Peyer's patch (tissue), 4 donors: Measurements from ENCODE around the gene PATZ1. TPM values are rescaled to one million over a fixed set of nuclear protein-coding genes. Genes with fewer than 3 reads are reported as not detected.

Experiments used
- DNase-seq, 3 donors: peaks; one replicate each; pipeline ENCODE4 v3.0.0-alpha.2; 2017 to 2019
- H3K27ac ChIP-seq, 4 donors: fragments of 200-600 bp; sonication (generic); one replicate each; pipeline ENCODE4 v1.5.1; 2016 to 2019
- H3K27me3 ChIP-seq, 2 donors: fragments of 200-600 bp; sonication (generic); one replicate each; pipeline ENCODE4 v1.5.1; 2019
- H3K36me3 ChIP-seq, 3 donors: fragments of 200-600 bp; sonication (generic); one replicate each; pipeline ENCODE4 v1.5.1; 2016 to 2019
- H3K4me1 ChIP-seq, 4 donors: fragments of 200-600 bp; sonication (generic); one replicate each; pipeline ENCODE4 v1.5.1; 2016 to 2019
- H3K4me3 ChIP-seq, 4 donors: fragments of 200-600 bp; sonication (generic); 1 replicate in 3 of 4; 2 replicates in 1 of 4; pipeline ENCODE4 v1.5.1; 2016 to 2019; ENCODE audit warnings: mild to moderate bottlenecking in 1 of 4
- H3K9me3 ChIP-seq, 4 donors: fragments of 200-600 bp; sonication (generic); one replicate each; pipeline ENCODE4 v1.5.1; 2016 to 2019; ENCODE audit warnings: mild to moderate bottlenecking in 1 of 4
- POLR2A ChIP-seq, 2 donors: fragments of 450-650 bp; IDR thresholded peaks; one replicate each; pipeline ENCODE4 v1.5.1; 2017; ENCODE audit warnings: antibody characterized with exemption in 2 of 2, mild to moderate bottlenecking in 2 of 2, moderate library complexity in 2 of 2
- total RNA-seq, 4 donors: library from RNA; depleted of rRNA; stranded (reverse); fragments of >200 nt; gene quantifications; one replicate each; pipeline ENCODE4 v1.1.0, GENCODE V29; 2016
- TF ChIP-seq, protein P1 (sequence below), 6 experiments: fragments of 450-650 bp in 4 of 6; fragments of 200-600 bp in 2 of 6; sonication (generic) in 1 of 6; IDR thresholded peaks; one replicate each; pipeline ENCODE4 v1.5.1; 2017 to 2019; ENCODE audit warnings: antibody characterized with exemption in 6 of 6, mild to moderate bottlenecking in 3 of 6, moderate library complexity in 1 of 6

The PATZ1 gene
- total RNA-seq, 4 donors from 2014 or later = 12.4 to 28.3 (median 21.2) TPM

DNA sequence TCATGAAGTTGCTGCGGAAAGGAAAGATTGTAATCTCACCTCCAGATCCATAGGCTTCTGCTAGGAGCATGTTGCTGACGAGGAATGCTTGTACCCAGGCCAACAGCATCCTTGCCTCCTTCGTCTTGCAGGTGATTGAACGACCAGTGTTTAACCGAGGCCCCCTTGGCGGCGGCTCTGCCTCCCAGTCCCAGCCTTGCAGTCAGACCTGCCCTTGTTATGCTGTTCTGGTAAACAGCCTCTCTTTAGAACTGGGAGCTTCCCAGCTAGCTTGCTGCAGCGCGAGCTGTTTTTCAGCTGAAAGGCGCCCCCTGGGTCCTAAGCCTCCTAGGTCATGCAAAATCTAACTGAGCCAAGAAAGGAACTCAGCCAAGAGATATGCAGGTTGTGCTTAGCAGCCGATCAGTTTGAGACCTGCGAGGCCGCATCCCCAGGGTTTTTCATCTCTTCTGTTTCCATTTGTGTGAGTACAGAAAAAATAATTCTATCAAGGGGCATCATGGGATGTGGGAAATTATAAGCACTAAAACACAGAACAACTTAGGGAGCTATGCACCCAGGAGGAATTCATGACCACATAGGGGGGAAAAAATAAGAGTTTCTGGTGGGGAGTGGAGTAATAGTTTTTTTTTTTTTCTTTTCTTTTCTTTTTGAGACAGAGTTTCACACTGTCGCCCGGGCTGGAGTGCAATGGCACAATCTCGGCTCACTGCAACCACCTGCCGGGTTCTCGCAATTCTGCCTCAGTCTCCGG lies 53.7 kb downstream of the PATZ1 start, which contains the start of gene PIK3IP1:
TSS of gene PIK3IP1 (minus strand) at position 253 of the 754 bp plus-strand sequence. CDS start at position 109, 144 bp downstream.
- DNase-seq = peak; percentile 88 to 98 (median 95)
- peak; percentile 93 to 96 for TF ChIP-seq POLR2A (IDR thresholded peaks at IDR 0.05)
- TF ChIP-seq, protein P1, sequence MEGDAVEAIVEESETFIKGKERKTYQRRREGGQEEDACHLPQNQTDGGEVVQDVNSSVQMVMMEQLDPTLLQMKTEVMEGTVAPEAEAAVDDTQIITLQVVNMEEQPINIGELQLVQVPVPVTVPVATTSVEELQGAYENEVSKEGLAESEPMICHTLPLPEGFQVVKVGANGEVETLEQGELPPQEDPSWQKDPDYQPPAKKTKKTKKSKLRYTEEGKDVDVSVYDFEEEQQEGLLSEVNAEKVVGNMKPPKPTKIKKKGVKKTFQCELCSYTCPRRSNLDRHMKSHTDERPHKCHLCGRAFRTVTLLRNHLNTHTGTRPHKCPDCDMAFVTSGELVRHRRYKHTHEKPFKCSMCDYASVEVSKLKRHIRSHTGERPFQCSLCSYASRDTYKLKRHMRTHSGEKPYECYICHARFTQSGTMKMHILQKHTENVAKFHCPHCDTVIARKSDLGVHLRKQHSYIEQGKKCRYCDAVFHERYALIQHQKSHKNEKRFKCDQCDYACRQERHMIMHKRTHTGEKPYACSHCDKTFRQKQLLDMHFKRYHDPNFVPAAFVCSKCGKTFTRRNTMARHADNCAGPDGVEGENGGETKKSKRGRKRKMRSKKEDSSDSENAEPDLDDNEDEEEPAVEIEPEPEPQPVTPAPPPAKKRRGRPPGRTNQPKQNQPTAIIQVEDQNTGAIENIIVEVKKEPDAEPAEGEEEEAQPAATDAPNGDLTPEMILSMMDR (IDR thresholded peaks at IDR 0.05) = peak; percentile 17 to 71 (median 60)
- Histone ChIP-seq H3K4me1 (peaks cover 0 to 54% (median 21%) of the 10 kb centered on the region in 4 donors), H3K36me3 (peaks cover 0 to 19% (median 0%) of the 10 kb centered on the region in 3 donors), H3K4me3 (peak within 1 kb of the TSS; percentile 69 to 88 (median 74)), H3K9me3 (no peaks in the 10 kb centered on the region), H3K27me3 (no peaks in the 10 kb centered on the region), H3K27ac (peak within 1 kb of the TSS; percentile 93 to 100 (median 98))

DNA sequence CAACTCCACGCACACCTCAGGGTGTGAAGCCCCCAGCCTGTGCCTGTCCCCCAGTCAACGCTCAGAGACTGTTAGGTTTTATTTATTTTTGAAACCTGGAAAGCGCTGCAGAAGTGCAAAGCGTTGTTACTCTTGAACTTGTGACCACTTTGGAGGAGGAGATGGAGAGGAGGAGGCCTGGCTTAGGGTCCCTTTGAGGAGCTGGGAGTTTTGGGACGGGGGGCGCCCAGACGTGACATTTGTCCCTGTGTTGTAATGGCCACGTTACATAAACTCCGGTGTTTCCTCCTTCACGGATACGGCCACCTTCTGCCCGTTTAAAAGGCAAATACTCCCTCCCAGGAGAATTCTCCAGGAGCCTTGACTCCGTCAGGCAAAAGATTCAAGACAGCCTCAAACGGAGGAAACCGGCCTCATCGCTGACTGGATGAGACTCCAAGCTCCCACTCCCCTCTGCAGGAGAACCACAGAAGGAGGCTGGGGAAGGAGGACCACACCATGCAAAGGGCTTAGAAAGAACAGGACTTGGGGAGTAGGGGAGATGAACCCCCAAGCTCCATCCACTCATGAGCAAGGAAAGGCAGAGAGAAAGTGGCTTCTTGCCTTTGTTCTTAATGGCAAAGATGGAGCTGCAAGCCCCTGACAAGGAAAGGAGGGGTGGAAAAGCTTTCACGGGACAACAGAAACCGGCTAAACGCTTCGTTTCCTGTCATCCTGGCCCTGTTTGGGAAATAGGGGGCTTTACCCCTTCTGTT lies 54.5 kb downstream of the PATZ1 start:
- Histone ChIP-seq H3K4me1 (peaks cover 1 to 48% (median 22%) of the 10 kb centered on the region in 4 donors), H3K27me3 (no peaks in the 10 kb centered on the region), H3K9me3 (no peaks in the 10 kb centered on the region), H3K27ac (peak overlapping the region; percentile 93 to 100 (median 98)), H3K36me3 (peaks cover 0 to 23% (median 0%) of the 10 kb centered on the region in 3 donors), H3K4me3 (peak overlapping the region; percentile 69 to 88 (median 74))
- TF ChIP-seq, protein P1 (IDR thresholded peaks at IDR 0.05) = no peak
- no peak for TF ChIP-seq POLR2A (IDR thresholded peaks at IDR 0.05)
- DNase-seq = peak in 1 of 3 donors; percentile 67

DNA sequence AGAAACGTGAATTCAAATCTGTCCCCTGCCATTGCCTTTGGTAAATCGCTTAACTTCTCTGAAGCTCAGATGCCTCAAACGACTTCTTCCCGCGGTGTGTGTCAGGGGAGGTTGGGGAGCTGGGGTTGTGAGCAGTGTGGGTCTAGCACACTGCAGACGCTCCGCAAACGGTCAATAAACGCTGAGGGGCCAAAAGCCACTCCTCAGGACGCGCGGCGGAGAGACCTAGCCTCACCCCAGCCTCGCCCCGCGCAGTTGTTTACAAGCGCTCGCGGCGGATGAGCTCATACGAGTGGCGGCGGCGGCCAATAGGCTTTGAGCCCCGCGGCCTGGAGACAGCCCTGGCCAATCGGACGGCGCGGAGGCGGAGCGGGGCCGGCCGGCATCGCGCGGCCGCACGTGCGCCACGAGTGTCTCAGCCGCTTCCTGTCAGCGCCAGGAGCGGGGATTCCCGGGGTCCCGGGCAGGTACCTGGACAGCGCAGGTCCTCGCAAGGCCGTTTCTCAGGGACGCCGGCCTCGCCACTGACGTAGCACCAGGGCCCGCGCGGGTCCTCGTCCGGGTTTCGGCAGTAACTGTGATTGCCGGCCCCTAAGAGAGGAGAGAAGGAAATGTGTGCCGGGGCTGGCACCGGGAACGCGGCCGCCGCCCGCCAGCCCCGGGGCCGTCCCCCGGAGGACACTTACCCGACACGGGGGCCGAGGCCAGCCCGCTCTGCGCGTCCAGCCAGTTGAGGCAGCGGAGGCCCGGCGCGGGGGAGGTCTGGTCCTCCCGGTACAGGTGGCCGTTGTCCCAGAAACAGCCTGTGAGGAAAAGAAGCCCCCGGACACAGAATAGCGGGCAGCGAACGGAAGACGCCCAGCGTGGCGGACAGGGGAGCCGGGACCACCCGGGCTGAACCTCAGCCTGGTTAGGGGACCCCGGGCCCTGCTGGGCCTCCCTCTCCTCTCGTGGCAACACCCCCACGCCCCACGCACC lies 55.4 kb downstream of the PATZ1 start:
- peak; percentile 93 to 98 for TF ChIP-seq POLR2A (IDR thresholded peaks at IDR 0.05)
- TF ChIP-seq, protein P1 (IDR thresholded peaks at IDR 0.05) = no peak
- peaks cover 1 to 39% (median 20%) of the 10 kb centered on the region in 4 donors for H3K4me1 ChIP-seq

DNA sequence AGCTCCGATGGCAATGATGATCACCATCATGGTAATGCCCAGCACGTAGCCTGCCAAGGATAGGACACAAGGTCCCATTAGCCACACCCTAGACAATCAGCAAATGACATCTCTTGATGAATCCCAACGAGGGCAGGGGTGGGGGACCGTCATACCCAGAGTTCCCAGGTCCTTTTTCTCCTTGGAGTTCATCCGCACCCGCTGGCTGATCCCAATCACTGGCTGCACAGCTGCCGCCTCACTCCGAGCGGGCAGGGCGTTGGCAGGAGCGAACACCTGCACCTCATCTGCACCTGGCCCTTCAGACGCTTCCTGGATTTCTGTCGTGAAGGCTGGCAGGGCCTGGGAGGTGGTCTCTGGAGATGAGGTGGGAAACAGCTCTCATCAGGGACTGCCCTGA lies 56.8 kb downstream of the PATZ1 start:
- peak overlapping the region; percentile 93 to 100 (median 98) for H3K27ac ChIP-seq
- H3K4me3 ChIP-seq = peak overlapping the region; percentile 69 to 88 (median 74)
- TF ChIP-seq, protein P1 (IDR thresholded peaks at IDR 0.05) = no peak
- TF ChIP-seq POLR2A (IDR thresholded peaks at IDR 0.05) = peak; percentile 38 to 46
- peaks cover 0 to 44% (median 0%) of the 10 kb centered on the region in 3 donors for H3K36me3 ChIP-seq
- no peaks in the 10 kb centered on the region for H3K9me3 ChIP-seq
- H3K4me1 ChIP-seq = peaks cover 0 to 47% (median 27%) of the 10 kb centered on the region in 4 donors
- no peaks in the 10 kb centered on the region for H3K27me3 ChIP-seq
- DNase-seq = peak in 2 of 3 donors; percentile 78 to 81

More for the DNA sequence above, 55.4 kb downstream of the PATZ1 start:
- Histone ChIP-seq H3K4me3 (peak overlapping the region; percentile 69 to 88 (median 74)), H3K27me3 (no peaks in the 10 kb centered on the region), H3K9me3 (no peaks in the 10 kb centered on the region), H3K27ac (peak overlapping the region; percentile 93 to 100 (median 98)), H3K36me3 (peaks cover 0 to 32% (median 0%) of the 10 kb centered on the region in 3 donors)
- DNase-seq = peak; percentile 99
